DMS114 treated with DMSO at 0.1 percent for 48 hours (cell line): ENCODE results near the gene GPR132.
"Not testable (repeated sequence)": the region's sequence is repeated elsewhere in the genome, so short reads cannot be mapped to it uniquely, and the experiment has no call there.

Source experiments
- DNase-seq: peaks from one replicate; lab custom pipeline; 2025; ENCODE audit not compliant: unreplicated experiment; lab: John Stamatoyannopoulos, UW

The GPR132 gene

GRCh38 chr14:105091517-105092170, 26.4 kb upstream of the GPR132 start:
- no peak for DNase-seq

GRCh38 chr14:105091054-105091516, 25.9 kb upstream of the GPR132 start:
- DNase-seq = no peak

GRCh38 chr14:105090493-105091053, 25.3 kb upstream of the GPR132 start:
- peak; percentile 41 for DNase-seq

- DNase-seq = no peak
Measured at GRCh38 chr14:105089746-105090492, 24.7 kb upstream of the GPR132 start.

GRCh38 chr14:105088812-105089745, 23.8 kb upstream of the GPR132 start:
- DNase-seq = no peak

GRCh38 chr14:105087963-105088811, 23.0 kb upstream of the GPR132 start:
- no peak for DNase-seq

- no peak for DNase-seq
Measured at GRCh38 chr14:105087308-105087962, 22.2 kb upstream of the GPR132 start.

GRCh38 chr14:105086833-105087307, 21.6 kb upstream of the GPR132 start:
- DNase-seq = peak; percentile 19

GRCh38 chr14:105085766-105086165, 20.5 kb upstream of the GPR132 start:
- DNase-seq = no peak

- DNase-seq = no peak
Measured at GRCh38 chr14:105084741-105085571, 19.7 kb upstream of the GPR132 start.

GRCh38 chr14:105083926-105084685, 18.9 kb upstream of the GPR132 start:
- DNase-seq = no peak

GRCh38 chr14:105082703-105083102, 17.5 kb upstream of the GPR132 start:
- DNase-seq = no peak

GRCh38 chr14:105081473-105081872, 16.2 kb upstream of the GPR132 start:
- not testable (repeated sequence) for DNase-seq

- DNase-seq = no peak
Measured at GRCh38 chr14:105080161-105080560, 14.9 kb upstream of the GPR132 start.

- DNase-seq = no peak
Measured at GRCh38 chr14:105078294-105078693, 13.1 kb upstream of the GPR132 start.

GRCh38 chr14:105077649-105077995, 12.4 kb upstream of the GPR132 start:
- no peak for DNase-seq

- DNase-seq = no peak
Measured at GRCh38 chr14:105076805-105077648, 11.8 kb upstream of the GPR132 start.
